ENCODE data around the gene TTBK1.

The TTBK1 gene

GRCh38 chr6:43257367-43258145, 14.3 kb downstream of the TTBK1 start:
- no peak for TF ChIP-seq CTCF (IDR thresholded peaks at IDR 0.05; ENCODE audit: control insufficient read depth, extremely low read depth, insufficient read depth)
- H3K4me3 ChIP-seq (ENCODE audit: low read depth, low read length) = no peak overlapping the region
- DNase-seq (ENCODE audit: low read depth) = no peak

- DNase-seq (ENCODE audit: low read depth) = no peak
- no peak for TF ChIP-seq CTCF (IDR thresholded peaks at IDR 0.05; ENCODE audit: control insufficient read depth, extremely low read depth, insufficient read depth)
- H3K4me3 ChIP-seq (ENCODE audit: low read depth, low read length) = no peak overlapping the region
Observed at GRCh38 chr6:43258180-43258579, 14.9 kb downstream of the TTBK1 start.

GRCh38 chr6:43258807-43259686, 15.8 kb downstream of the TTBK1 start:
- H3K4me3 ChIP-seq (ENCODE audit: low read depth, low read length) = no peak overlapping the region
- DNase-seq (ENCODE audit: low read depth) = no peak
- no peak for TF ChIP-seq CTCF (IDR thresholded peaks at IDR 0.05; ENCODE audit: control insufficient read depth, extremely low read depth, insufficient read depth)

GRCh38 chr6:43260791-43261190, 17.5 kb downstream of the TTBK1 start:
- no peak for DNase-seq (ENCODE audit: low read depth)
- TF ChIP-seq CTCF (IDR thresholded peaks at IDR 0.05; ENCODE audit: control insufficient read depth, extremely low read depth, insufficient read depth) = no peak
- H3K4me3 ChIP-seq (ENCODE audit: low read depth, low read length) = no peak overlapping the region

DNA sequence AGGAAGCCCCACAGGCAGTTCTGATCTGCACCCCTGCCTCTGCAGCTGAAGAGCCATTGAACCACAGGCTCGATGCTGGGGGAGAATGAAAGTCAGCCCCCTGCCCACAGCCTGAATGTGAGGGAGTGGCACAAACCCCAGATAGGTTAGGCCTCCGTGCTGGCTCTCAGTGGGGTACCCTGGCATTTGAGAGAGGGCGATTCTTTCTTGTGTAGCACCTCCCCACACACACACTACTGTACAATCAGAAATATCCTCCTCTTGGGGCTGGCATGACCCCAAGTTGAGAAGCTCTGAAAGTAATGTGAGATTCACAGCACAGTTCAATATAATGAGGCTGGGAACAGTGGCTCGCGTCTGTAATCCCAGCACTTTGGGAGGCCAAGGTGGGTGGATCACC, 17.9 kb downstream of the TTBK1 start:
- no peak for TF ChIP-seq CTCF (IDR thresholded peaks at IDR 0.05; ENCODE audit: control insufficient read depth, extremely low read depth, insufficient read depth)
- DNase-seq (ENCODE audit: low read depth) = no peak
- H3K4me3 ChIP-seq (ENCODE audit: low read depth, low read length) = no peak overlapping the region

DNA sequence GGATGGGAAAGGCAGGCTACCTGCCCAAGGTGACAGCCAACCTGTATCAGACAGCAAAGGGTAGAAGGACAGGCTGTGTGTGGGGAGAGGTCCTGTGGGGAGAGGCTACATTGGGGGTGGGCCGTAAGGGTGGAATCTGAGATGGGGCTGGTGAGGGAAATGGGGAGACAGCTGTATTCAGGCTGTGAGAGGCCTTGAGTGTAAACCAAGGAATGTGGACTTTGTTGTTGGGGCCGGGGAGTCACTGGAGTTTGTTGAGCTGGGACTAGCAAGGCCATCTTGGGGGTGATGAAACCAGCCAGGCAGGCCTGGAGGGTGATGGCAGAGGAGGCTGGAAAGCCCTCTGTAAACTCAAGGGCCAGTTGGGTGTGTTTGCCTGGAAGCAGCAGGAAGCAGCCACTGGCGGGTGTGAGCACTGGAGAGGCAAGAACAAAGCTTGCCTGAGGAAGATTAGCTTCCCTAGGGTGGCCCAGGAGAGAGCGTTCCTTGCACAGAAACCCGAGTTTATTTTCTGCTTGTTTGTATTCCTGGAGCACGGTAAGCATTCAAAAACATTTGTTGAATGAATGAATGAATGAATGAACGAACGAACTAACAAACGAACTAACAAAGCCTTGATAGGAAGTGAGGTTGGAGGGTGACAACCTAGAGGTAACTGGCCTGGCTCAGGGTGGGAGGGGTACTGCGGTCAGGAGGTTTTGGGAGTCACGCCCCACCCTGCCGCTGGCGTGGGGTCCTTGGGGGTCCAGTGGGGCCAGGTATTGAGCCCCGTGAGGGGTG, 18.9 kb downstream of the TTBK1 start:
- no peak for TF ChIP-seq CTCF (IDR thresholded peaks at IDR 0.05; ENCODE audit: control insufficient read depth, extremely low read depth, insufficient read depth)
- DNase-seq (ENCODE audit: low read depth) = no peak

More for the DNA sequence above, 18.9 kb downstream of the TTBK1 start:
- H3K4me3 ChIP-seq (ENCODE audit: low read depth, low read length) = no peak overlapping the region
